BE2C (cell line): ENCODE data around the gene ZNF423. TPM values are rescaled to one million over a fixed set of nuclear protein-coding genes. Genes with fewer than 3 reads are reported as not detected.

ENCODE experiments used
- DNase-seq: peaks from one replicate; pipeline ENCODE4 v3.0.0-alpha.2; 2020
- H3K27me3 ChIP-seq: fragments of 250-450 bp; sonication (Bioruptor Pico); 2 replicates; pipeline ENCODE4 v1.5.1; 2020; ENCODE audit warnings: mild to moderate bottlenecking
- H3K36me3 ChIP-seq: fragments of 250-450 bp; sonication (Bioruptor Pico); 2 replicates; pipeline ENCODE4 v1.5.1; 2020; ENCODE audit warnings: mild to moderate bottlenecking
- H3K4me1 ChIP-seq: fragments of 250-450 bp; sonication (Bioruptor Pico); 2 replicates; pipeline ENCODE4 v1.5.1; 2020
- H3K4me3 ChIP-seq: 2 replicates; pipeline ENCODE4 v1.5.1; 2011; ENCODE audit warnings: low read depth, low read length
- H3K9me3 ChIP-seq: fragments of 250-450 bp; sonication (Bioruptor Pico); 2 replicates; pipeline ENCODE4 v1.5.1; 2020
- polyA plus RNA-seq: library from polyadenylated mRNA; unstranded; fragments of >200 nt; gene quantifications from one replicate; pipeline ENCODE4 v1.2.1, GENCODE V29; 2012; ENCODE audit warnings: low read depth, missing spikeins; ENCODE audit not compliant: insufficient read length, insufficient read depth
- TF ChIP-seq, protein P1 (sequence below): IDR thresholded peaks from 2 replicates; pipeline ENCODE4 v1.5.1; 2012; ENCODE audit warnings: mild to moderate bottlenecking, low read depth, low read length

Gene ZNF423
- 8.5 TPM for polyA plus RNA-seq

DNA sequence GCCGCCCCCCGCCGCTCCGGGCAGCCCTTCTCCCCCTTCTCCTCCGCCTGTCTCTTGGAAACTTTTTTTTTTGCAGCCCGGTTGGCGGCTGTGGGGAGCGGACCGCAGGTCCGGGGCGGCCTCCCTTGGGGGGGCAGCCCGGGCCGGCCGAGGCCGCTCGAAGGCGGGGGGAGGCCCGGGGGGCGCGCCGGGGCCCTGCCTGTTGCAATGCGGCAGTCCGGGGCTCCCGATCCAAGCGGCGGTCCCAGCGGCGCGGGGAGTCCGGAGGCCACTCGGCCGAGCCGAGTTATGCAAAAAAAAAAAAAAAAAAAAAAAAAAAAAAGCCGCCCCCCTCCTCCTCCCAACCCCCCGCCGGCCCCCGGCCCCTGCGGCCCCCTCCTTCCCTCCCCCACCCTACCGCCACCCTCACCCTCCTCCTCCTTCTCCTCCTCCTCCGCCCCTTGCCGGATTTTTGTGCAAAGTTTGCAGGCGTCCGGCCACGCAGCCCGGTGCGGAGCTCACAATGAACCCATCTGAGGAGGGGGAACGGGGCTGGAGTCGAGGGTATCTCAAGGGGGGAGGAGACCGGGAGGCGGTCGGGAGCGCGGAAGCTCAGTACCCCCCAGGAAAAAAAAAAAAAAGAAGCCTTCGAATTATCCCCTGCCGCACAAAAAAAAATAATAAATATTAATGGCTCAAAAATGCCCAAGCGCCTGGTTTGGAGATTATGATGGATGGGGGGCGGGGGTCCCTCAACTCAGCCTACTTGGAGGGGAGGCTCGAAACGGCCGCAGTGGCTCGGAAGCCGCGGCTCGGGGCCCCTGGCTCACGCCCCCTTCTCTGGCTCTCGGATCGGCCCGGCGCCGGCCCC is at the start of gene ZNF423:
Gene ZNF423 (minus strand): TSS at position 291 of the 850 bp plus-strand sequence. CDS start 338 bp downstream, outside the sequence.
- Histone ChIP-seq H3K9me3 (no peaks in the 10 kb centered on the region), H3K27me3 (no peaks in the 10 kb centered on the region), H3K4me1 (peaks cover 24% of the 10 kb centered on the region), H3K36me3 (no peaks in the 10 kb centered on the region), H3K4me3 (peak within 1 kb of the TSS; percentile 77)
- TF ChIP-seq, protein P1, sequence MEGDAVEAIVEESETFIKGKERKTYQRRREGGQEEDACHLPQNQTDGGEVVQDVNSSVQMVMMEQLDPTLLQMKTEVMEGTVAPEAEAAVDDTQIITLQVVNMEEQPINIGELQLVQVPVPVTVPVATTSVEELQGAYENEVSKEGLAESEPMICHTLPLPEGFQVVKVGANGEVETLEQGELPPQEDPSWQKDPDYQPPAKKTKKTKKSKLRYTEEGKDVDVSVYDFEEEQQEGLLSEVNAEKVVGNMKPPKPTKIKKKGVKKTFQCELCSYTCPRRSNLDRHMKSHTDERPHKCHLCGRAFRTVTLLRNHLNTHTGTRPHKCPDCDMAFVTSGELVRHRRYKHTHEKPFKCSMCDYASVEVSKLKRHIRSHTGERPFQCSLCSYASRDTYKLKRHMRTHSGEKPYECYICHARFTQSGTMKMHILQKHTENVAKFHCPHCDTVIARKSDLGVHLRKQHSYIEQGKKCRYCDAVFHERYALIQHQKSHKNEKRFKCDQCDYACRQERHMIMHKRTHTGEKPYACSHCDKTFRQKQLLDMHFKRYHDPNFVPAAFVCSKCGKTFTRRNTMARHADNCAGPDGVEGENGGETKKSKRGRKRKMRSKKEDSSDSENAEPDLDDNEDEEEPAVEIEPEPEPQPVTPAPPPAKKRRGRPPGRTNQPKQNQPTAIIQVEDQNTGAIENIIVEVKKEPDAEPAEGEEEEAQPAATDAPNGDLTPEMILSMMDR = no peak
- peak; percentile 51 for DNase-seq

- Histone ChIP-seq H3K27me3 (no peaks in the 10 kb centered on the region), H3K4me3 (no peak overlapping the region), H3K4me1 (no peaks in the 10 kb centered on the region), H3K9me3 (no peaks in the 10 kb centered on the region), H3K36me3 (no peaks in the 10 kb centered on the region)
- DNase-seq = no peak
- TF ChIP-seq, protein P1 = no peak
Measured at GRCh38 chr16:49904348-49905062, 48.6 kb upstream of the ZNF423 start.

DNA sequence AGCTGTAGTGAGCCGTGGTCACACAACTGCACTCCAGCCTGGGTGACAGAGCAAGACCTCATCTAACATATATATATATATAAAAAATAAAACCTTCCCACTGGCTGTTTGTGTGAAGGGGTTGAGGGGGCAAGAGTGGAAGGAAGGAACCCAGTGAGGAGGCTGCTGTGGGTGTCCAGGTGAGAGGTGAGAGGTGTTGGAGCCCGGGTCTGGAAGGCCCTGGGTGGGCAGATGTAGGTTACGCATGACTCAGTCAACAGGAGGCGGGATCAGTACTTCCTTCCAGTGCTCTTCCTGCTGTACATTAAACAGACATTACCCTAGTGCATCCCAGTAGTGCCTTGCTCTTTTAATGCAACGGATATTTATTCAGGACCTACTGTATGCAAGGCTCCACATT is 47.0 kb upstream of the ZNF423 start:
- no peak for DNase-seq
- Histone ChIP-seq H3K4me1 (no peaks in the 10 kb centered on the region), H3K9me3 (no peaks in the 10 kb centered on the region), H3K36me3 (no peaks in the 10 kb centered on the region), H3K4me3 (no peak overlapping the region), H3K27me3 (no peaks in the 10 kb centered on the region)
- TF ChIP-seq, protein P1 = no peak

DNA sequence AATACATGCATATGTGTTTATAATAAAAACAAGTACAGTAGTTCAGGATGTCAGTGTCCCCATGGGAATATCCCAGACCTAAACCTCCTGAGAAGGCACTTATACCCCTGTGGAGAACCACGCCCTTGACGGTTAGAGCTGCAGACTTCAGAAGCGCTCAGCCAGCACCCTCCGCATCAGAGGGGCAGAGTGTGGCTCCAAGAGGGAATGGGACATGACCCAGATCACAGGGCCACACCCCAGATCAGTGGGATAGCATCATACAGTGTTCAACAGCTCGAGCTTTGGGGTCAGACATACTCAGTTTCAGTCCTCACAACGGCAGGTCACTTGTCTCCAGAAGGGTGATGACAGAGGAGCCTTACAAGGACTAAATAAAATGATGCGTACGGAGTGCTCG is 45.8 kb upstream of the ZNF423 start:
- no peak for DNase-seq
- TF ChIP-seq, protein P1 = no peak
- no peaks in the 10 kb centered on the region for H3K27me3 ChIP-seq

GRCh38 chr16:49900875-49901274 is 45.0 kb upstream of the ZNF423 start:
- Histone ChIP-seq H3K9me3 (no peaks in the 10 kb centered on the region), H3K27me3 (no peaks in the 10 kb centered on the region), H3K36me3 (no peaks in the 10 kb centered on the region), H3K4me1 (no peaks in the 10 kb centered on the region), H3K4me3 (no peak overlapping the region)
- no peak for DNase-seq
- TF ChIP-seq, protein P1 = no peak

More for the DNA sequence above, 45.8 kb upstream of the ZNF423 start:
- H3K36me3 ChIP-seq = no peaks in the 10 kb centered on the region
- H3K9me3 ChIP-seq = no peaks in the 10 kb centered on the region
- H3K4me3 ChIP-seq = no peak overlapping the region
- no peaks in the 10 kb centered on the region for H3K4me1 ChIP-seq
